Measurements from ENCODE around the gene HIVEP3.

HIVEP3 gene

DNA sequence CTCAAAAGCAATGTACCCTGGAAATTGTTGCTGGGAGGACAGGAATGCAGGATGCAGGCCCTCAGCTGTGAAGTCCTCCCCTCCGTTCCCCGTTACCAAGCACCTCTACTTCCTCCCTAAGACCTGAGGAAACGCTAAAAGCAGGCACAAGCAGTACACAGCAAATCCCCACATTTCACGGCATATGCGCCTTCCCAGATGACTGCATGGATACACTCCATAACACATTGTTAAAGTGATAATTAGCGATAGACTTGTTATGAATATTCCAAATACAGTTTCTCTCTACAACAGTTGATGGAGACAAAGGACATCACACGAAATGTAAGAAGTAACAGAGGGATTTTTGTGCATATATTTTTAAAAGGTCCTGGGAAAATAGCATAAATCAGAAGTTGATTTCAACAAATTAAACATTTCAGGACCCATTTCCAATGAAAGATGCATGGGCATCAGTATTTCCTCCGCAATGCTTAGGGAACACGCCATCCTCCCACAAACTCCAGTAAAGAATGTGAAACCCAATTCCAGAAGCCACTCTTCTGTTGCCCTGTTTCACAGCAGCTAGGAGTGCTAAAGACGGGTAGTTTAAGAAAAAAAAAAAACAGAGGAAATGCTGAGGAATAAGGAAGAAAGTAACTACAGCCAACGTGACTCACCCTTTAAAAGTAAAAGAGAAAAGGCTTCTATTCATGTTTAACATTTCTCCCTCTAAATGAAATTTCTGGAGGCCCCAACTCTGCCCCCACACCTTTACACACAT, 75.5 kb downstream of the HIVEP3 start:
- in situ Hi-C loops (cut with HindIII; ENCODE audit: low pct_ligation_motif_present, low pct_unique_long_range_greater_than_20kb, low sequenced_read_pairs), result no loop called here
- DNase-seq, result no peak

DNA sequence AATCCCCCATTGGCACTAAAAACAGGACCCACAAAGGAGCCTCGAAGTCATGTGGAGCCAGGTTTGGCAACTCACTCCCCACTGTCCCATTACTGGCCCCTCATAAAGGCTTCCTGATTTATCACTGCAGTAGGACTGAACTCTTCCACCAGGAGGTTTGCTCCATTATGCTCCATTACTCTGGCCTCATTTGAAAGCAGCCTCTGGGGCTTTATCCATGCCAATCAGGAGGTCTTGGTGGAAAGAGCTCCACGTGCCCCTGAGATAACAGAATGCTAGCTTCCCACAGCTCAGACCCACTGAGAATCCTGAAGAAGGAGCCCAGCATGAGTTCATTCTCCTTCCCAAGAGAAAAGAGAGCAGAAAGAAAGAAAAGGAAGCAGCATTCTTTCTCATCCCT, 76.4 kb downstream of the HIVEP3 start:
- no peak for DNase-seq
- in situ Hi-C loops (cut with HindIII; ENCODE audit: low pct_ligation_motif_present, low pct_unique_long_range_greater_than_20kb, low sequenced_read_pairs), result no loop called here

DNA sequence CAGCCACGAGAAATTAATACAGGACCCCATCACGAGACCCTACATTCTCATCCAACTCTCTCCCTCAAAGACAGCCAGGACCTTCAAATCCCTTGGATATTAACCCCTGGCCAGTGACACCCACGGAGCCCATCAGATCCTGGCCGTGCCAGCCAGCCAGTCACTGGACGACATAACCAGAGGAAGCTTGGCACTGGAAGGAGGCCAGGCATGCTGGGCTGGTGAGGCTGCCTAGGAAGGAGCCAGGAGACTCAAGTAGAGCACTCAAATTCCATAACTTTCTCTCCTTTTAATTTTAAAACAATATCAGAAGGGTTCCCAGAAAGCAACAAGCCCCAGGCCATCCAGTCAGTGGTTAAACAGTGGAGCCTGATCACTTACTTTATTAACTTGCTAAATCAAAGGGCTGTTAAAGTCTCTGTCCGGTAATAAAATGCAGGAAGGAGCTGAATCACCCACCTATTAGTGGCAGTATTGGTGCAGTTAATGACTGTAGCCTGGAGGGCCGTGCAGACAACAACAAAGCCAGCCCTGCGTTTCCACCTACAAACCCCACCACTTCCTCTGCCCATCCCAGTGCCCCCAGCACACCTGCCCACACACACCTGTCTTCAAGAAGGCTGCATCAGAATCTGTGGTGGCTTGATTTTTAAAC, 78.0 kb downstream of the HIVEP3 start:
- DNase-seq, result no peak
- in situ Hi-C loops (cut with HindIII; ENCODE audit: low pct_ligation_motif_present, low pct_unique_long_range_greater_than_20kb, low sequenced_read_pairs), result no loop called here

DNA sequence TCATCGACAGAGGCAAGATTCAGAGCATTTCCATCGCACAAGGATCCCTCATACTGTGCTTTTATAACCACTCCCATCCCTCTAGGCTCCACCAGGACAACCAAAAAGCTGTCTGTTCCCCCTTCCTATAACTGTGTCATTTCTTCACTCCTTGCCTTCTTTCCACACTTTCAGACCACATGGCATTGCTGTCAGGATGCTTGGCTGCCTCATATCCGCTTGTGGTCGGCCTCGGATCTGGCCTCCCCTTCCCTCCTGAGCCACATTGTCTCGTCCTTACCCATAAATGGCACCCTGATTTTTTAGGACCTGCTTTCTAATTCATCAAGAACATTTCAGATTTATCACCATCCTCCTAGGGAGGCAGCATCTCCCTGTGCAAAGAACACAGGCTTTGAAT, 80.5 kb downstream of the HIVEP3 start:
- in situ Hi-C loops (cut with HindIII; ENCODE audit: low pct_ligation_motif_present, low pct_unique_long_range_greater_than_20kb, low sequenced_read_pairs), result no loop called here
- no peak for DNase-seq

DNA sequence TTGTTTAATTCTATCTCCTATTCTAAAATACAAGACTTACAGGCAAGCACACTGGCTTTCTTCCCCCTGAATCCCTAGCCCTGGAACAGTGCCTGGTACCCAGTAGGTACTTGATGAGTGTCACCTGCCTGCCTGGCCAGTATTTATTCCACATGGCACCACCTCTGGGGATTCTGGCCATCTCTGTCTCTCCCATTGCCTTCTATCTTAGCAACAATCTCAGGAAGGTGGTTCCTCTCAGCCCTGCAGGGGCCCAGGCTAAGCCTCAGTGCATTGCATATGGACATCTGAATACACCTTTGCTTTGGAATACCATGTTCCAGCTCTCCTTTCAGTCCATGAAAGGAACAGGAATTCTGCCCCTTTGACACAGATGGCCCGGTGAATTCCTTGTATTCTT, 81.0 kb downstream of the HIVEP3 start:
- in situ Hi-C loops (cut with HindIII; ENCODE audit: low pct_ligation_motif_present, low pct_unique_long_range_greater_than_20kb, low sequenced_read_pairs), result no loop called here

DNA sequence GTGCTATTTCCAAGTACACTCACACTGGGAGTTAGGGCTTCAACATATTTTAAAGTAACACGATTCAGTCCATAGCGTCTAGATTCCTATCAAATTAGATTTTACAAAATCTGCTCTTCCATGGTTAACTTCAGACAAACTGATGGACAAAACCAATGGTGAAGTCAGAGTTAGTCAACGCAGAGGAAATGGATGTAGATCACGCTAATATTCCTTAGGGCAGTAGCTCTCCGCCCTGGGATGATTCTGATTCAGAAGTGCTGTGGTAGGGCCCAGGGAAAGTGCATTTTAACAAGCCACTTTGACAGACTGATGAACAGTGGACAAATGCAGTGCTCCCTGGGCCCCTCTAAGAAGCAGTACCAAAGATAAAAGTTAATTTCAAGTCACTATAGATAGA, 83.2 kb downstream of the HIVEP3 start:
- no peak for DNase-seq
- in situ Hi-C loops (cut with HindIII; ENCODE audit: low pct_ligation_motif_present, low pct_unique_long_range_greater_than_20kb, low sequenced_read_pairs), result no loop called here

More for the DNA sequence above, 81.0 kb downstream of the HIVEP3 start:
- no peak for DNase-seq

DNA sequence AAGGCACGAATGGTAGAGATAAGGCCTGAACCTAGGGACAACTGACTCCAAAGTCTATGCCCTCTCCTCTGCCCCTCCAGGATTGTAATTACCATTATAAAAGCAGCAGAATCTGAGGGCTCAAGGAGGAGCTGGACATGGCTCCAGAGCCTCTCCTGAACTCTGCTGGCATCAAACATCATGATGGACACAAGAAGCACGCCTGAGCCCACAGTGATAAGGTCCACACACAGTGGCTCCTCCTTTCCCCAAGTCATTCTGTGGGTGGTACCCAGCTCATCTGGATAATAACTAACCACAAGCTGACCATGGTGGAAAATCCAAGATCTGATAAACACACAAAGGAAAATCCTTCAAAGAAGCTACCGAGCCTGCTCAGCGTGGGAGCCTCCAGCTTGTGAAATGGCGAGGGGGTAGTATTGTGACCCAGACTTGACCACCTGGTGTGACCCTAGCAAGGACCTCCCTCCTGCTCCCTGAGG, 85.2 kb downstream of the HIVEP3 start:
- no peak for DNase-seq
- in situ Hi-C loops (cut with HindIII; ENCODE audit: low pct_ligation_motif_present, low pct_unique_long_range_greater_than_20kb, low sequenced_read_pairs), result no loop called here

DNA sequence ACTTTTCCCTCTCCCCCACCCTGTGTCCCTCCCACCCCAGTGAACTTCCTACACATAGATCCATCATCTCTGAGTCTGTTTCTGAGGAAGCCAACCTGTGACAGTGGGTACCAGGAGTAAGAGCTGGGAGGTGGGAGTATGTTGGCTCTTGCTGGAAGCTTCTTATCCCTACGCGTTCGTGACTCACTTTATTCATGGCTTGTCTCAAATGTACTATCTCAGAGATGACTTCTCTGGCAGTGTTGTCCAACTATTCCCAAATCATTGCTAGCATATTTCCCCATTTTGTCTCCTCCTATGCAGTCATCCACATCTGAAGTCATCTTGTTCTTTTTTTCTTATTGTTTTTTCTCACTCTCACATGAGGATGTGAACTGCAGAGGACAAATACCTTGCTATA, 88.0 kb downstream of the HIVEP3 start:
- no peak for DNase-seq
- in situ Hi-C loops (cut with HindIII; ENCODE audit: low pct_ligation_motif_present, low pct_unique_long_range_greater_than_20kb, low sequenced_read_pairs), result no loop called here

DNA sequence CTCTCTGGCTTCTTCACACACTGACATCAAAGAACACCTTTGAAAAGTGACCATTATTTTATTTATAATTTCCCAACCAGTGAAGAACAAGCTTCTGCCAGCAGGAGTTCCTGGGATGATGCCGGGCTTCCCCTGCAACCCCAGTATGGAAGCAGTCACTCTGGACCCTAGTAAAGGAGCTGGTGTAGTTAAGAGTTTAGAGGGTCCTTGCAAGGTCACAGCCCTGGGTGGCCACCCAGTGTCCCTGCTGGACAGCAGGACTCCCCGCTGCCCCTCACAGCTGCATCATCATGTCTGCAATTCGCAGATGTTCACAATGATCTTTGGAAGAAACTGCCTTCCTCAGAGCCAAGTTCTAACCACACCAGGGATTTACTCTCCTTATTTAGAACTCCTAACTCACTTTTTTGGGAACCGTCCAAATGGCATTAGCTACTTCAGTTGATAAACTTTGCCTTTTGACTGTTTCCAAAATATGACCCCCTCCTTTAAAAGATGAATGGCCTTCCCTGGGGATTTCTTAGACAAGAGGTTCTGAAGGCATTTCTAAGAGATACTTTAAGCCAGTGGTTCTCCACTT, 90.6 kb downstream of the HIVEP3 start:
- in situ Hi-C loops (cut with HindIII; ENCODE audit: low pct_ligation_motif_present, low pct_unique_long_range_greater_than_20kb, low sequenced_read_pairs), result no loop called here
- DNase-seq, result no peak

DNA sequence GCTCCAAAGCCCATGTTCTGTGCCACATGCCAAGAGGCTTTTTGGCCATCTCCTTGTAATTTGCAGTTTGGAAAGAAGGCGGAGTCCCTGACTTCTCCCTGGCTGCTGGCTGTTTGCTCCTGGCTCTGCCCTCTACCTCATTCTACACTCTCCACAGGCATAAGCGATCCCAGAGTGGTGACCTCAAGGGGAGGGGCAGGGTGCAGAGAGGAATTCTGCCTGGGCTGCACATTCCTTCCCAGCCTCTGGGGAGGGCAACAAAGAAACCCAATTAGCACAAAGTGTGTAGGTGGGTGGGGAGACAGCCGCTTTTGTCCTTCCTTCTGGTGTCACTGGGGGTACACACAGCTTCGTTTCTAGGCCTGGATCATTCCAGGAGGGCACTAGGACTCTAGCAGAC, 95.3 kb downstream of the HIVEP3 start:
- no peak for DNase-seq
- in situ Hi-C loops (cut with HindIII; ENCODE audit: low pct_ligation_motif_present, low pct_unique_long_range_greater_than_20kb, low sequenced_read_pairs), result no loop called here

DNA sequence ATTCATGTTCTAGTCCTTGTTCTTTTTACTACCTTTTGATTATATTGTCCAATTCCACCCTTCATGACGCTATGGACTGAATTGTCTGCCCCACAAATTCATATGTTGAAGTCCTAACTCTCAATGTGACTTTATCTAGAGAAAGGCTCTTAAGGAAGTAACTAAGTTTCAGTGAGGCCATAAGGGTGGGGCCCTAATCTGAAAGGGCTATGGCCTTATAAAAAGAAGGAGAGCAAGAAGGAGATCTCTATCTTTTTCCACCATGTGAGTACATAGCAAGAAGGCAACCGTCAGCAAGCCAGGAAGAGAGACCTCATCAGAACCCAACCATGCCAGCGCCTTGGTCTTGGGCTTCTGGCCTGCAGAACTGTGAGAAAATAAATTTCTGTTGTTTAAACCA, 95.9 kb downstream of the HIVEP3 start:
- DNase-seq, result no peak
- in situ Hi-C loops (cut with HindIII; ENCODE audit: low pct_ligation_motif_present, low pct_unique_long_range_greater_than_20kb, low sequenced_read_pairs), result no loop called here

DNA sequence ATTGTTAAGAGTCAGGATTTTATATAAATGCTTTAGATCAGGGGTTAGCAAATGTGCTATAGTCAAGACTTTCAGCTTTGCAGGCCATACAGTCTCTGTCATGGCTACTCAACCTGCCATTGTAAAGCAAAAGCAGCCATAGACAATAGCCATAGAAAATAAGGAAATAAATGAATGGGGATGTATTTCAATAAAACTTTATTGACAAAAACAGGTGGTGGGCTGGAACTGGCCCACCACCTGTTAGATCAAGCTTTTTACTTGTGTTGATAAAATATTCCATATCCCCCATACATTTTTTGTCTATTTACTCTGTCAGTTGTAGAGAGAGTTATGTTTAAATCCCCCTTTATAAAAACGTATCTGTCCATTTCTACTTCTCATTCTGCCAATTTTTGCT, 98.9 kb downstream of the HIVEP3 start:
- no peak for DNase-seq
- in situ Hi-C loops (cut with HindIII; ENCODE audit: low pct_ligation_motif_present, low pct_unique_long_range_greater_than_20kb, low sequenced_read_pairs), result no loop called here

DNA sequence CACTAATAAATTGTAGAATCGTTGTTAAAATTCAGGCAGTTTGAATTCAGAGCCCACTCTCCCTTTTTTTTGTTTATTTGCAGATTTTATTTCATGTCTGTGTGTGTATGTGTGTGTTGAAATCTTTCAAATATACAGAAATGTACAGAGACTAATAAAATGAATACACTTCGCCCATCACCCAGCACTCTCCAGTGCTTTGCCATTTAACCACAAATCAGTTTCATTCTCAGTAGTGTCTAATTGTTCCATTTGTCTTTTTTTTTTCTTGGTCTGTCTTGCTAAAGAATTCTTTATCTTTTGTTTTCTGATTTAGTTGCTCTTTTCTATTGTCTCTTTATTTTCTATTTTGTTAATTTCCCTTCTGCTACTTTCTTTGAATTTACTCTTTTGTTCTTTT, 99.7 kb downstream of the HIVEP3 start:
- DNase-seq, result no peak
- in situ Hi-C loops (cut with HindIII; ENCODE audit: low pct_ligation_motif_present, low pct_unique_long_range_greater_than_20kb, low sequenced_read_pairs), result no loop called here

DNA sequence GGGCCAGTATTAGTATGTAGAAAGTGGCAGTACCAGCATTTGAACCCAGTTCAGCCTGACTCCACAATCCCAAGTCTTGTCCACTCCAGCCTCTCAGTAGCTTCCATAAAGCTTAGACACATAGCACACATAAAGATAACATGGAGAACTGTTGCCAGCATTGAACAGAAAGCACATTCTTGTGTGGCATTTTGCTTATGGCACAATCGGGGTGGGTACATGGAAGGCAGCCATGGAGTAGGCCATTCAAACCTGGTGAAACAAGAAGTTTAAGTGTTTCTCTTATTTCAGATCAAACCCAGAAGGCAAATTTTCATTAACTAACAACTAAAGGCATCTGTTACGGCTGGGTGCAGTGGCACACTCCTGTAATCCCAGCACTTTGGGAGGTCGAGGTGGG, 102.7 kb downstream of the HIVEP3 start:
- in situ Hi-C loops (cut with HindIII; ENCODE audit: low pct_ligation_motif_present, low pct_unique_long_range_greater_than_20kb, low sequenced_read_pairs), result no loop called here
- no peak for DNase-seq

DNA sequence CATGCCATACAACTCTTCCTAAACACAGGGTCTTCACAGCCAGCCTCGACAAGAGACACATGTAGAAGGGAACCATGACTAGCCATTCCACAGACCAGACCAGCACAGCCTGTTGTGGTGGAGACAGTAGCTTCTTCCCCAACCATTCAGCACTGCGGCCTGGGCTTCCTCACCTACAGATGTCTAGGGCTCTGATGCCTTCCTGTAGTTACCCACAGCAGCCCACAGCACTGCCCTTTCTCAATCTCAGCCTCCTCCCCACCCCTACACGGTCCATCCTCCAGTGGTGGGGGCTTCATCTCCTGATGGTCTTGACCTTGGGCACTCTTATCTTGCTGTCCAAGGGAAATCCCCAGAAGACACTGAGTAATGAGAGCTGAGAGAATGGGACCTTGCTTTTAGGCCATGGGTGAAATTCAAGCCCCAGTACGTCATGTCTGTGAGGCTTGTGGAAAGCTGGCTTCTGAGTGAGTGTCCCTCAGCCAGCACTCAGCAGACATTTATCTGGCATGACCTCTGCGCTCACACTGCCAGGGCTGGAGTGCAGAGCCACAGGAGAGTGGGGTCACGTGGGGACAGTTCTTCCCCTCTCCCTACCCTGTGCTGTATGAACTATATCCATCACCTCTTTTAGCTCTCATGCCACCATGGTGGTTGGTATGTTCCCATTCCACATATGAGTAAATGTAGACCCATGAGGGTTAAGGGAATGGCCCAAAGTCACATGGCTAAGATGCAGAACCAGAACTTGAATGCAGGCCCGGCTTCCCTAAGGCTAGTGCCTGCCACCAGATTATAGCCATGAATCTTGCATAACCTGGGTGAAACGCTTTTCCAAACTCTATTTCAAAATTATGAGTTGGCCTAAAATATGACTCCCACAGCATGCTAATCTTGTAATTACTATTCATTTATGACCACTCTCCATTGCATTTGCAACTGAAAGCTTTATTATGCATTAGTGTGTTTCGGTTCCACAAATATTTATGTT, 104.7 kb downstream of the HIVEP3 start:
- in situ Hi-C loops (cut with HindIII; ENCODE audit: low pct_ligation_motif_present, low pct_unique_long_range_greater_than_20kb, low sequenced_read_pairs), result no loop called here

DNA sequence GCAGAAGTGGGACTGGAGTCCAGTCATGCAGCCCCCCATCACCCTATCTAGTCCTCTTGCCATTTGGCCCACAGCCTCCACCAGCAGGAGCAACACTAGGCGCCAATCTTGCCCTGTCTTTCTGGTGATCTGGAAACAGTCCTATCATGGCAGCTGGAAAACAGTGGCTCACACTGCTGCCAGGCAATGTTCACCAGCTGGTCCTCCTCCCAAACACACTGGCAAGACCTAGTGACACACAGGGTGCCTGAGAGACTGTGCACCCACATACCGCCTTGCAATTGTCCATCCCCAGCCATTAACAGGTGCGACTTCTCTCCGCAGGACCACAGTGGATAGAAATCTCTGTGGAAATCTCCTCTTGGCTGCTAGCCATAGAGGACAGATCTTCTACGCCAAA, 105.5 kb downstream of the HIVEP3 start:
- in situ Hi-C loops (cut with HindIII; ENCODE audit: low pct_ligation_motif_present, low pct_unique_long_range_greater_than_20kb, low sequenced_read_pairs), result no loop called here
- no peak for DNase-seq

More for the DNA sequence above, 104.7 kb downstream of the HIVEP3 start:
- no peak for DNase-seq

DNA sequence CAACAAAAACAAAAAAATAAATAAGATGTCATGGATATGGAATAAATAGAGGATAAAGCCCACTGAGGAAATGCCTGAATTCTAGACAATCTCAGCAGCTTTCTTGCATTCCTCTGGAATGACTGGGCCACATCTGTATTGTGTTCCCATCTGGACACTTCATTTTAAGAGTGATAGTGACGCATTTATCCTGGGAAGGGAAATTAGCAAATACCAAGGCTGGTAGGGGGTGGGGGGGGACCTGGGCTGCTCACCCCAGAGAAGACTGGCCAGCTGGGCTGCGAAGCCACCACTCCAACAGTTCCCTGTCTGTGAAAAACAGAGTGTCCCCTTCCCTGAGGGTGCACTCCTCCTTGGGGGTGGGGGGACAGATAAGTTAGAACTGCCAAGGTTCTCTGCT, 106.3 kb downstream of the HIVEP3 start:
- no peak for DNase-seq
- in situ Hi-C loops (cut with HindIII; ENCODE audit: low pct_ligation_motif_present, low pct_unique_long_range_greater_than_20kb, low sequenced_read_pairs), result no loop called here

DNA sequence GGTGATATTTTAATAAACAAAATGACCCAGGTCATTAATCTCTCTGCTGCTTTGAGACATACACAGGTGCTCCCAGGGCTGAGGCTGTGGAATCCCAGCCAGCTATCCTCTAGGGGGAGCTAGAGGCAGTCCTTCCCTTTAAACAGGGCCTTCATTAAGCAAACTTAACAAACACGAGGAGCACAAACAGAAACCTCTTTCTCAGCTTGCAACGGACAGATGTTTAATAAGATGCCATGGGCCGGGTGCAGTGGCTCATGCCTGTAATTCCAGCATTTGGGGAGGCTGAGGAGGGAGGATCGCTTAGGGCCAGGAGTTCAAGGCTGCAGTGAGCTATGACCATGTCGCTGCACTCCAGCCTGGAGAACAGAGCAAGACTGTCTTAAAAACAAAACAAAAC, 106.7 kb downstream of the HIVEP3 start:
- in situ Hi-C loops (cut with HindIII; ENCODE audit: low pct_ligation_motif_present, low pct_unique_long_range_greater_than_20kb, low sequenced_read_pairs), result no loop called here
- peak; percentile 56 for DNase-seq
